Thyroid gland (tissue), 4 donors: ENCODE measurements around the gene BOK.

Experiments used
- CTCF ChIP-seq, 6 experiments: fragments of 200-600 bp in 3 of 6; fragments of 450-650 bp in 3 of 6; sonication (generic) in 3 of 6; IDR thresholded peaks; one replicate each; pipeline ENCODE4 v1.5.1; 2016 to 2019; ENCODE audit warnings: antibody characterized with exemption in 6 of 6, mild to moderate bottlenecking in 2 of 6, inconsistent platforms in 1 of 6, moderate library complexity in 1 of 6
- POLR2A ChIP-seq, 2 donors: fragments of 450-650 bp; IDR thresholded peaks; one replicate each; pipeline ENCODE4 v1.6.1; 2017; ENCODE audit warnings: antibody characterized with exemption in 2 of 2, mild to moderate bottlenecking in 2 of 2, moderate library complexity in 1 of 2

- TF ChIP-seq CTCF (IDR thresholded peaks at IDR 0.05): no peak
- TF ChIP-seq POLR2A (IDR thresholded peaks at IDR 0.05): no peak
Observed at GRCh38 chr2:241559323-241560161, 997 bp downstream of the BOK start.
